K562 (cell line): Measurements from ENCODE around the gene LONRF2. TPM values are rescaled to one million over a fixed set of nuclear protein-coding genes. Genes with fewer than 3 reads are reported as not detected.

Source experiments
- ARID1B ChIP-seq: fragments of 450-650 bp; IDR thresholded peaks from 2 replicates; pipeline ENCODE4 v1.6.1; 2016; ENCODE audit warnings: antibody characterized with exemption, mild to moderate bottlenecking, inconsistent platforms
- ATF7 ChIP-seq: fragments of 450-650 bp; IDR thresholded peaks from 2 replicates; pipeline ENCODE4 v1.7.1; 2014; ENCODE audit warnings: mild to moderate bottlenecking, moderate library complexity
- CBFA2T2 ChIP-seq: fragments of 450-650 bp; conservative IDR thresholded peaks from 2 replicates; pipeline ENCODE4 v1.6.1; 2017; ENCODE audit warnings: mild to moderate bottlenecking
- CBFA2T3 ChIP-seq: fragments of 450-650 bp; IDR thresholded peaks from 2 replicates; pipeline ENCODE4 v1.6.1; 2017
- CHCHD3 ChIP-seq: fragments of 250-450 bp; sonication (Bioruptor Pico); IDR thresholded peaks from 2 replicates; pipeline ENCODE4 v2.1.2; 2022; ENCODE audit warnings: mild to moderate bottlenecking
- CHD2 ChIP-seq: IDR thresholded peaks from 2 replicates; pipeline ENCODE4 v1.6.1; 2011; ENCODE audit warnings: low read depth, low read length
- ETS1 ChIP-seq: conservative IDR thresholded peaks from 2 replicates; pipeline ENCODE4 v1.6.1; 2011; ENCODE audit warnings: low read depth, mild to moderate bottlenecking, low read length; ENCODE audit not compliant: control insufficient read depth
- FOXK2 ChIP-seq, 2 experiments: fragments of 450-650 bp; IDR thresholded peaks in 1 of 2; conservative IDR thresholded peaks in 1 of 2; 2 replicates each; pipeline ENCODE4 v1.6.1; 2016; ENCODE audit warnings: low read depth in 2 of 2, mild to moderate bottlenecking in 1 of 2
- FUS ChIP-seq: fragments of 200-400 bp; formaldehyde crosslinking; optimal IDR thresholded peaks from 2 replicates; pipeline ENCODE3; 2017; ENCODE audit warnings: low read depth, low read length
- ILK ChIP-seq: fragments of 450-650 bp; IDR thresholded peaks from 2 replicates; pipeline ENCODE4 v1.6.1; 2016; ENCODE audit warnings: missing genetic modification characterization, low read depth, mild to moderate bottlenecking, missing compliant biosample characterization, moderate library complexity, borderline replicate concordance
- JUND ChIP-seq, 2 experiments: IDR thresholded peaks; 2 replicates in 1 of 2; 3 replicates in 1 of 2; pipeline ENCODE4 v1.6.1; 2011; ENCODE audit warnings: borderline replicate concordance in 2 of 2, low read depth in 2 of 2, low read length in 2 of 2, improper control_type of control experiment in 1 of 2, missing biosample characterization in 1 of 2, missing genetic modification characterization in 1 of 2, missing genetic modification reagents in 1 of 2
- MAFF ChIP-seq: IDR thresholded peaks from 2 replicates; pipeline ENCODE4 v1.6.1; 2012; ENCODE audit warnings: low read length, improper control_type of control experiment
- MTA2 ChIP-seq: fragments of 450-650 bp; IDR thresholded peaks from 2 replicates; pipeline ENCODE4 v1.6.1; 2016; ENCODE audit warnings: low read depth
- MXI1 ChIP-seq: IDR thresholded peaks from 2 replicates; pipeline ENCODE4 v1.6.1; 2011; ENCODE audit warnings: low read depth, mild to moderate bottlenecking, improper control_type of control experiment, low read length
- NCOR1 ChIP-seq: fragments of 450-650 bp; IDR thresholded peaks from 2 replicates; pipeline ENCODE4 v1.6.1; 2016; ENCODE audit warnings: mild to moderate bottlenecking, moderate library complexity
- NELFE ChIP-seq: IDR thresholded peaks from 2 replicates; pipeline ENCODE4 v1.6.1; 2011; ENCODE audit warnings: mild to moderate bottlenecking; ENCODE audit not compliant: insufficient read depth, insufficient read length
- PCBP1 ChIP-seq: fragments of 200-400 bp; formaldehyde crosslinking; IDR thresholded peaks from 2 replicates; pipeline ENCODE4 v1.6.1; 2018; ENCODE audit warnings: mild to moderate bottlenecking, low read depth, low read length; ENCODE audit not compliant: poor library complexity, severe bottlenecking
- RBBP5 ChIP-seq: fragments of 200-600 bp; sonication (generic); IDR thresholded peaks from 2 replicates; pipeline ENCODE4 v1.6.1; 2012; ENCODE audit warnings: borderline replicate concordance, mild to moderate bottlenecking, low read length, control low read depth, inconsistent platforms; ENCODE audit not compliant: insufficient read depth, poor library complexity, severe bottlenecking
- RCOR1 ChIP-seq, 2 experiments: IDR thresholded peaks; 2 replicates each; pipeline ENCODE4 v1.6.1; 2012; ENCODE audit warnings: low read depth in 2 of 2, low read length in 2 of 2, borderline replicate concordance in 1 of 2, improper control_type of control experiment in 1 of 2
- SMARCA4 ChIP-seq: fragments of 450-650 bp; IDR thresholded peaks from 2 replicates; pipeline ENCODE4 v1.6.1; 2016
- TAF15 ChIP-seq: fragments of 200-400 bp; formaldehyde crosslinking; IDR thresholded peaks from 2 replicates; pipeline ENCODE4 v1.6.1; 2017; ENCODE audit warnings: mild to moderate bottlenecking, low read depth, low read length, moderate library complexity
- ZBTB11 ChIP-seq, 3 experiments: fragments of 200-800 bp in 1 of 3; fragments of 250-450 bp in 1 of 3; fragments of 450-650 bp in 1 of 3; sonication (Bioruptor Pico) in 1 of 3; sonication (Bioruptor generic) in 1 of 3; formaldehyde crosslinking in 1 of 3; IDR thresholded peaks; 2 replicates each; pipeline versions ENCODE4 v1.6.1 to v1.8.0; 2016 to 2022; ENCODE audit warnings: mild to moderate bottlenecking in 2 of 3, missing genetic modification characterization in 2 of 3, missing compliant biosample characterization in 1 of 3, moderate library complexity in 1 of 3
- ZFPM2 ChIP-seq: fragments of 250-450 bp; sonication (Bioruptor Pico); IDR thresholded peaks from 2 replicates; pipeline ENCODE4 v1.5.1; 2022; ENCODE audit warnings: mild to moderate bottlenecking
- ZNF408 ChIP-seq: fragments of 250-450 bp; sonication (Bioruptor Pico); IDR thresholded peaks from 2 replicates; pipeline ENCODE4 v1.4.0; 2020; ENCODE audit warnings: low read depth, mild to moderate bottlenecking, moderate library complexity
- ZNF699 ChIP-seq: fragments of 250-450 bp; sonication (Bioruptor Pico); IDR thresholded peaks from 2 replicates; pipeline ENCODE4 v1.8.0; 2021; ENCODE audit warnings: mild to moderate bottlenecking, moderate library complexity; ENCODE audit not compliant: insufficient replicate concordance
- ZNF76 ChIP-seq: fragments of 250-450 bp; sonication (Bioruptor Pico); IDR thresholded peaks from 2 replicates; pipeline ENCODE4 v1.4.0; 2020; ENCODE audit warnings: mild to moderate bottlenecking, moderate library complexity, borderline replicate concordance
- polyA plus RNA-seq, 8 experiments: library from polyadenylated mRNA; depleted of rRNA in 4 of 8; stranded (reverse) in 5 of 8; unstranded in 3 of 8; fragments of >200 nt; fragmentation: Nextera tagmentation in 2 of 8; fragmentation: Illumina TruSeq in 1 of 8; extraction: Ambion mirVana in 2 of 8; extraction: Trizol in 1 of 8; gene quantifications; 2 replicates each; pipeline versions ENCODE4 v1.2.1 to v1.2.3, GENCODE V29; 2011 to 2014; ENCODE audit warnings: inconsistent platforms in 1 of 8, missing spikeins in 1 of 8
- total RNA-seq, 7 experiments: library from RNA; depleted of rRNA in 6 of 7; stranded (reverse); fragments of >200 nt in 6 of 7; fragmentation: Illumina TruSeq in 2 of 7; extraction: Trizol in 2 of 7; gene quantifications; 2 replicates each; pipeline versions ENCODE4 v1.2.1 to v1.2.3, GENCODE V29; 2011 to 2021; ENCODE audit warnings: low replicate concordance in 1 of 7

The LONRF2 gene
- total and polyA plus RNA-seq, 9 of the 15 experiments (the other 6 are each of a cell fraction or from before 2014, with no cell fraction given) = 0.35 to 5.0 (median 2.7) TPM

- TF ChIP-seq FUS = no peak
- TF ChIP-seq ZNF699 (CRISPR knock-in tag) = no peak
- peak; percentile 54 for TF ChIP-seq CBFA2T2
- TF ChIP-seq NCOR1 = peak; percentile 37; the same call in 1 of the 2 replicates
- no peak for TF ChIP-seq MXI1
- no peak for TF ChIP-seq FOXK2 (conservative IDR thresholded peaks at IDR 0.05 in 1 of 2, IDR thresholded peaks at IDR 0.05 in 1 of 2; ENCODE audit: low read depth in 2 of 2)
- peak; percentile 73 for TF ChIP-seq CBFA2T3
- TF ChIP-seq ILK = no peak
- TF ChIP-seq ETS1 = no peak
- no peak for TF ChIP-seq PCBP1
- no peak for TF ChIP-seq ZNF76
- TF ChIP-seq ZNF408 (CRISPR knock-in tag) = no peak
- TF ChIP-seq ARID1B = peak; percentile 71
- TF ChIP-seq MTA2 = peak; percentile 66
- no peak for TF ChIP-seq ZFPM2 (CRISPR knock-in tag)
- no peak for TF ChIP-seq JUND (IDR thresholded peaks at IDR 0.05; ENCODE audit: borderline replicate concordance, low read depth, low read length)
- no peak; the same call in 2 of the 3 replicates for TF ChIP-seq JUND (tag; IDR thresholded peaks at IDR 0.05; ENCODE audit: borderline replicate concordance, low read depth, low read length)
- no peak for TF ChIP-seq TAF15
- TF ChIP-seq NELFE = no peak
- no peak for TF ChIP-seq ATF7
- TF ChIP-seq ZBTB11 (CRISPR knock-in tag; IDR thresholded peaks at IDR 0.05) = peak in 1 of 3 experiments; percentile 72; a peak in 2 of 6 replicates
- no peak for TF ChIP-seq RBBP5
- no peak for TF ChIP-seq CHD2
- no peak for TF ChIP-seq CHCHD3 (CRISPR knock-in tag)
- 0 out of 2 replicates have a peak, but pooled peaks have one; percentile 16 for TF ChIP-seq SMARCA4
- no peak for TF ChIP-seq MAFF
- TF ChIP-seq RCOR1 (IDR thresholded peaks at IDR 0.05; ENCODE audit: borderline replicate concordance in 1 of 2, low read depth in 2 of 2, low read length in 2 of 2) = no peak
These were observed 37.3 kb downstream of the LONRF2 start (continued) for GRCh38 chr2:100285011-100285410.
